ENCODE results near the gene CDR2. TPM values are rescaled to one million over a fixed set of nuclear protein-coding genes. Genes with fewer than 3 reads are reported as not detected.
A peak's percentile ranks its signal among the peaks of the same experiment; 100 is the strongest.

Gene CDR2
- total and polyA plus RNA-seq, 2 of the 13 experiments (the other 11 are each of a cell fraction or from before 2014, with no cell fraction given) = 59.0 to 78.9 TPM

GRCh38 chr16:22317625-22318024 is 56.8 kb downstream of the CDR2 start:
- ChIA-PET POLR2A (no interaction called here), CTCF (ENCODE audit: low intra/inter-chr PET ratio, low total read pairs) (no interaction called here)
- FAIRE-seq = no peak
- Histone ChIP-seq H3K4me2 (ENCODE audit: low read depth, low read length) (no peak overlapping the region), H3K9me3 (ENCODE audit: low read length) (no peaks in the 10 kb centered on the region), H3K79me2 (ENCODE audit: insufficient read depth, low read length) (peaks cover 14% of the 10 kb centered on the region), H4K20me1 (ENCODE audit: insufficient read depth, low read length) (peaks cover 23% of the 10 kb centered on the region; the same call in 1 of the 2 replicates), H3K36me3 (replicated peaks in 1 of 2; ENCODE audit: control insufficient read depth in 1 of 2, insufficient read depth in 2 of 2, low read length in 2 of 2) (peaks cover 65 to 96% of the 10 kb centered on the region in 2 experiments), H3K27ac (ENCODE audit: extremely low read length, insufficient read depth, low read length) (no peak overlapping the region), H3K4me1 (ENCODE audit: insufficient read depth, low read length) (0 out of 2 replicates have a peak, but pooled peaks cover 7% of the 10 kb centered on the region), H2AFZ (ENCODE audit: low read length) (no peak overlapping the region), H3K9ac (ENCODE audit: insufficient read depth, low read depth, low read length) (no peak overlapping the region), H3K27me3 (ENCODE audit: control insufficient read depth in 1 of 2, insufficient read depth in 2 of 2, low read length in 2 of 2) (no peaks in the 10 kb centered on the region), H3K4me3 (replicated peaks in 1 of 3; ENCODE audit: insufficient read depth in 1 of 3, low read depth in 2 of 3, low read length in 3 of 3) (no peak overlapping the region)
- WGBS (ENCODE audit: low lambda C conversion rate) = 99% methylated on average over 6 of the region's 6 CpGs
- DNase-seq (ENCODE audit: low spot score) = no peak
- ATAC-seq = no peak
- intact Hi-C loops (cut with micrococcal nuclease; ENCODE audit: unreplicated experiment) (no loop called here), in situ Hi-C loops (cut with HindIII; ENCODE audit: extremely low pct_ligation_motif_present, low pct_unique_long_range_greater_than_20kb) (no loop called here)
- BruUV-seq (replicated peaks) = no TSS peak
- TF ChIP-seq FOXP1 (IDR thresholded peaks at IDR 0.05) (0 out of 2 replicates have a peak, but pooled peaks have one; percentile 44), FOXP1 (CRISPR knock-in tag; IDR thresholded peaks at IDR 0.05) (no peak), DDIT3 (CRISPR knock-in tag; IDR thresholded peaks at IDR 0.05) (no peak)

DNA sequence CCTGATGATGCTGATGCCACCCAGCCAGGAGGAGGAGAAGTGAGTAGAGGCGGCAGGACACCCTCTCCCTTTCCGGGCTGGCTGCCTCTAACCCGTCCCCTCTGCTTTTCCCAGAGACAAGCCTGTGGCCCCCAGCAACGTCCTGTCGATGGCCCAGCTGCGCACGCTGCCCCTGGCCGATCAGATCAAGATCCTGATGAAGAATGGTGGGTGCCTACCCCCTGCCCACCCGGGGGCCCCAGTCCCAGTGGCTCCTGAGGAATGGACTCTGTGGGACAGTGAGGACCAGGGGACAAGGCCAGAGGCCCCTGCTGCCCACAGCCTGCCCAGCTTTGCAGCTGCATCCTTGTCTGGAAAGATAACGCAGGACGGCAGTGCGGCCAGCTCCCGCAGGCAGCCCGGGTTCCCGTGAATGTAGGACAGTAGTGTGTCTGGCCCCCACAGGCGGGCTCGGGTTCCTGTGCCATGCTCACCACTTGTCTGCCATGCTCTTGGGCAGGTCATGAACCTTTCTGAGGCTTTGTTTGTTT is 57.4 kb downstream of the CDR2 start:
- H4K20me1 ChIP-seq (ENCODE audit: insufficient read depth, low read length) = peaks cover 20% of the 10 kb centered on the region; the same call in 1 of the 2 replicates
- no peak overlapping the region for H2AFZ ChIP-seq (ENCODE audit: low read length)
- BruUV-seq (replicated peaks) = no TSS peak
- in situ Hi-C loops (cut with HindIII; ENCODE audit: extremely low pct_ligation_motif_present, low pct_unique_long_range_greater_than_20kb) (no loop called here), intact Hi-C loops (cut with micrococcal nuclease; ENCODE audit: unreplicated experiment) (no loop called here)
- FAIRE-seq (no peak), DNase-seq (ENCODE audit: low spot score) (no peak), ATAC-seq (peak; percentile 13)
- peaks cover 10% of the 10 kb centered on the region for H3K79me2 ChIP-seq (ENCODE audit: insufficient read depth, low read length)
- no peaks in the 10 kb centered on the region for H3K9me3 ChIP-seq (ENCODE audit: low read length)
- ChIA-PET CTCF (ENCODE audit: low intra/inter-chr PET ratio, low total read pairs) (no interaction called here), POLR2A (no interaction called here)
- 94% methylated on average over 17 of the region's 17 CpGs for WGBS (ENCODE audit: low lambda C conversion rate)
- H3K36me3 ChIP-seq (replicated peaks in 1 of 2; ENCODE audit: control insufficient read depth in 1 of 2, insufficient read depth in 2 of 2, low read length in 2 of 2) = peaks cover 63 to 96% of the 10 kb centered on the region in 2 experiments
- TF ChIP-seq, protein P1, sequence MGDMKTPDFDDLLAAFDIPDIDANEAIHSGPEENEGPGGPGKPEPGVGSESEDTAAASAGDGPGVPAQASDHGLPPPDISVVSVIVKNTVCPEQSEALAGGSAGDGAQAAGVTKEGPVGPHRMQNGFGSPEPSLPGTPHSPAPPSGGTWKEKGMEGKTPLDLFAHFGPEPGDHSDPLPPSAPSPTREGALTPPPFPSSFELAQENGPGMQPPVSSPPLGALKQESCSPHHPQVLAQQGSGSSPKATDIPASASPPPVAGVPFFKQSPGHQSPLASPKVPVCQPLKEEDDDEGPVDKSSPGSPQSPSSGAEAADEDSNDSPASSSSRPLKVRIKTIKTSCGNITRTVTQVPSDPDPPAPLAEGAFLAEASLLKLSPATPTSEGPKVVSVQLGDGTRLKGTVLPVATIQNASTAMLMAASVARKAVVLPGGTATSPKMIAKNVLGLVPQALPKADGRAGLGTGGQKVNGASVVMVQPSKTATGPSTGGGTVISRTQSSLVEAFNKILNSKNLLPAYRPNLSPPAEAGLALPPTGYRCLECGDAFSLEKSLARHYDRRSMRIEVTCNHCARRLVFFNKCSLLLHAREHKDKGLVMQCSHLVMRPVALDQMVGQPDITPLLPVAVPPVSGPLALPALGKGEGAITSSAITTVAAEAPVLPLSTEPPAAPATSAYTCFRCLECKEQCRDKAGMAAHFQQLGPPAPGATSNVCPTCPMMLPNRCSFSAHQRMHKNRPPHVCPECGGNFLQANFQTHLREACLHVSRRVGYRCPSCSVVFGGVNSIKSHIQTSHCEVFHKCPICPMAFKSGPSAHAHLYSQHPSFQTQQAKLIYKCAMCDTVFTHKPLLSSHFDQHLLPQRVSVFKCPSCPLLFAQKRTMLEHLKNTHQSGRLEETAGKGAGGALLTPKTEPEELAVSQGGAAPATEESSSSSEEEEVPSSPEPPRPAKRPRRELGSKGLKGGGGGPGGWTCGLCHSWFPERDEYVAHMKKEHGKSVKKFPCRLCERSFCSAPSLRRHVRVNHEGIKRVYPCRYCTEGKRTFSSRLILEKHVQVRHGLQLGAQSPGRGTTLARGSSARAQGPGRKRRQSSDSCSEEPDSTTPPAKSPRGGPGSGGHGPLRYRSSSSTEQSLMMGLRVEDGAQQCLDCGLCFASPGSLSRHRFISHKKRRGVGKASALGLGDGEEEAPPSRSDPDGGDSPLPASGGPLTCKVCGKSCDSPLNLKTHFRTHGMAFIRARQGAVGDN (CRISPR knock-in tag; IDR thresholded peaks at IDR 0.05) = peak; percentile 51; the same call in 1 of the 2 replicates
- TF ChIP-seq RBFOX2 (IDR thresholded peaks at IDR 0.05; ENCODE audit: low read depth, low read length) = peak; percentile 30; the same call in 1 of the 2 replicates
- TF ChIP-seq ZNF768 (CRISPR knock-in tag; IDR thresholded peaks at IDR 0.05) = peak; percentile 22; the same call in 1 of the 2 replicates
- 0 out of 2 replicates have a peak, but pooled peaks have one; percentile 25 for TF ChIP-seq ZBTB38 (CRISPR knock-in tag; IDR thresholded peaks at IDR 0.05)
- peak; percentile 85 for TF ChIP-seq AGO2 (optimal IDR thresholded peaks at IDR 0.05; ENCODE audit: low read depth, low read length)
- 0 out of 2 replicates have a peak, but pooled peaks have one; percentile 54 for TF ChIP-seq HNRNPL (IDR thresholded peaks at IDR 0.05; ENCODE audit: low read depth, low read length)
- TF ChIP-seq ZNF574 (CRISPR knock-in tag; IDR thresholded peaks at IDR 0.05) = no peak
- TF ChIP-seq KDM2A (CRISPR knock-in tag; IDR thresholded peaks at IDR 0.05; ENCODE audit: borderline replicate concordance, low read depth) = no peak
- no peak overlapping the region for H3K4me2 ChIP-seq (ENCODE audit: low read depth, low read length)
- H3K9ac ChIP-seq (ENCODE audit: insufficient read depth, low read depth, low read length) = no peak overlapping the region
- H3K4me3 ChIP-seq (replicated peaks in 1 of 3; ENCODE audit: insufficient read depth in 1 of 3, low read depth in 2 of 3, low read length in 3 of 3) = no peak overlapping the region
- no peak overlapping the region for H3K27ac ChIP-seq (ENCODE audit: extremely low read length, insufficient read depth, low read length)
- no peaks in the 10 kb centered on the region for H3K27me3 ChIP-seq (ENCODE audit: control insufficient read depth in 1 of 2, insufficient read depth in 2 of 2, low read length in 2 of 2)
- 0 out of 2 replicates have a peak, but pooled peaks cover 7% of the 10 kb centered on the region for H3K4me1 ChIP-seq (ENCODE audit: insufficient read depth, low read length)

Measured in HepG2 (cell line).